ENCODE results near the gene NCOA3. TPM values are rescaled to one million over a fixed set of nuclear protein-coding genes. Genes with fewer than 3 reads are reported as not detected.

NCOA3 gene
- total RNA-seq, 1 experiment from 2014 or later: 25.9 TPM

GRCh38 chr20:47541355-47541922 is 39.8 kb downstream of the NCOA3 start:
- DNase-seq (ENCODE audit: low read depth, low spot score): no peak
- H3K4me1 ChIP-seq (ENCODE audit: control insufficient read depth in 1 of 2, insufficient read depth in 2 of 2, low read length in 2 of 2): peaks cover 43 to 61% of the 10 kb centered on the region in 2 experiments
- CTCF ChIA-PET: interaction anchor here (0.6 kb wide), 1 partner anchor 23 kb away, joined by 3 read pairs; no protein-coding TSS in a partner anchor
- ATAC-seq: peak; percentile 61
- H3K79me2 ChIP-seq (ENCODE audit: insufficient read depth, low read length): peaks cover 50% of the 10 kb centered on the region
- peak overlapping the region; percentile 33; the same call in 1 of the 2 replicates for H3K4me2 ChIP-seq (ENCODE audit: low read length)
- H3K4me3 ChIP-seq (replicated peaks in 1 of 2; ENCODE audit: low read depth in 1 of 2, low read length in 2 of 2): no peak overlapping the region
- no peaks in the 10 kb centered on the region for H3K9me2 ChIP-seq (ENCODE audit: insufficient read depth)
- POLR2A ChIA-PET: interaction anchor here (0.7 kb wide), 1 partner anchor 335 kb away, joined by 3 read pairs; no protein-coding TSS in a partner anchor
- BruUV-seq (replicated peaks): no TSS peak
- H2AFZ ChIP-seq (ENCODE audit: low read depth, low read length, poor library complexity, severe bottlenecking): no peak overlapping the region
- no peaks in the 10 kb centered on the region for H3K9me3 ChIP-seq (ENCODE audit: control insufficient read depth in 1 of 2, insufficient read depth in 1 of 2, low read depth in 1 of 2, low read length in 2 of 2)
- no peaks in the 10 kb centered on the region for H3K27me3 ChIP-seq (ENCODE audit: insufficient read depth, low read length)
- intact Hi-C loops (cut with micrococcal nuclease): no loop called here
- H4K20me1 ChIP-seq (ENCODE audit: insufficient read depth): no peaks in the 10 kb centered on the region
- H3K27ac ChIP-seq (ENCODE audit: low read depth, low read length): no peak overlapping the region
- no peaks in the 10 kb centered on the region for H3K36me3 ChIP-seq (ENCODE audit: control insufficient read depth in 1 of 2, insufficient read depth in 2 of 2, low read length in 2 of 2)
- RAD21 ChIA-PET (ENCODE audit: low non-redundant PET in 1 of 2, low total read pairs in 2 of 2, uncharacterized antibody in 2 of 2, unreplicated experiment in 2 of 2): no interaction called here
- no peak for TF ChIP-seq POLR2A (IDR thresholded peaks at IDR 0.05; ENCODE audit: borderline replicate concordance, extremely low read depth, insufficient read depth, insufficient read length)
- no peak for TF ChIP-seq SP1 (IDR thresholded peaks at IDR 0.05; ENCODE audit: low read depth)
- no peak for TF ChIP-seq ATF3 (IDR thresholded peaks at IDR 0.05)
- TF ChIP-seq ELF1 (IDR thresholded peaks at IDR 0.05; ENCODE audit: borderline replicate concordance, low read depth): no peak
- H3K9ac ChIP-seq (ENCODE audit: low read length): no peak overlapping the region

- ATAC-seq (no peak), DNase-seq (ENCODE audit: low read depth, low spot score) (no peak)
- Histone ChIP-seq H3K9me3 (ENCODE audit: control insufficient read depth in 1 of 2, insufficient read depth in 1 of 2, low read depth in 1 of 2, low read length in 2 of 2) (no peaks in the 10 kb centered on the region), H3K4me2 (ENCODE audit: low read length) (peak overlapping the region; percentile 1; the same call in 1 of the 2 replicates), H3K4me3 (replicated peaks in 1 of 2; ENCODE audit: low read depth in 1 of 2, low read length in 2 of 2) (no peak overlapping the region), H3K79me2 (ENCODE audit: insufficient read depth, low read length) (peaks cover 56% of the 10 kb centered on the region), H3K27me3 (ENCODE audit: insufficient read depth, low read length) (no peaks in the 10 kb centered on the region), H3K27ac (ENCODE audit: low read depth, low read length) (no peak overlapping the region), H3K36me3 (ENCODE audit: control insufficient read depth in 1 of 2, insufficient read depth in 2 of 2, low read length in 2 of 2) (no peaks in the 10 kb centered on the region), H2AFZ (ENCODE audit: low read depth, low read length, poor library complexity, severe bottlenecking) (no peak overlapping the region), H3K4me1 (ENCODE audit: control insufficient read depth in 1 of 2, insufficient read depth in 2 of 2, low read length in 2 of 2) (peaks cover 45 to 64% of the 10 kb centered on the region in 2 experiments), H4K20me1 (ENCODE audit: insufficient read depth) (no peaks in the 10 kb centered on the region), H3K9me2 (ENCODE audit: insufficient read depth) (no peaks in the 10 kb centered on the region), H3K9ac (ENCODE audit: low read length) (no peak overlapping the region)
- intact Hi-C loops (cut with micrococcal nuclease): no loop called here
- no peak for TF ChIP-seq POLR2A (IDR thresholded peaks at IDR 0.05; ENCODE audit: borderline replicate concordance, extremely low read depth, insufficient read depth, insufficient read length)
- TF ChIP-seq CTCF (IDR thresholded peaks at IDR 0.05 in 2 of 3, conservative IDR thresholded peaks at IDR 0.05 in 1 of 3; ENCODE audit: borderline replicate concordance in 1 of 3, insufficient read depth in 1 of 3, low read depth in 2 of 3, low read length in 2 of 3): no peak
- TF ChIP-seq ZFX (IDR thresholded peaks at IDR 0.05): no peak
- no peak for TF ChIP-seq CEBPB (IDR thresholded peaks at IDR 0.05; ENCODE audit: low read depth)
- TF ChIP-seq POLR2AphosphoS5 (IDR thresholded peaks at IDR 0.05; ENCODE audit: low read depth, low read length): no peak
- TF ChIP-seq EGR1 (IDR thresholded peaks at IDR 0.05; ENCODE audit: low read depth): no peak
- TF ChIP-seq FOSL1 (IDR thresholded peaks at IDR 0.05; ENCODE audit: low read depth): no peak
- ChIA-PET CTCF (interaction anchor here (0.6 kb wide), 1 partner anchor 7 kb away, joined by 3 read pairs; no protein-coding TSS in a partner anchor), POLR2A (no interaction called here), RAD21 (ENCODE audit: low non-redundant PET in 1 of 2, low total read pairs in 2 of 2, uncharacterized antibody in 2 of 2, unreplicated experiment in 2 of 2) (interaction anchor here in 1 of 2 experiments (0.6 kb wide), 1 partner anchor 22 kb away, joined by 3 read pairs; no protein-coding TSS in a partner anchor)
- BruUV-seq (replicated peaks): no TSS peak
Observed at GRCh38 chr20:47543006-47543431, 41.3 kb downstream of the NCOA3 start.

Measured in HCT116 (cell line).